22Rv1 (cell line): ENCODE measurements around the gene RGS11.

Experiments used
- ZFX ChIP-seq: fragments of 450-650 bp; IDR thresholded peaks from 2 replicates; pipeline ENCODE4 v1.6.1; 2017; ENCODE audit warnings: antibody characterized with exemption, borderline replicate concordance
- TF ChIP-seq, protein P1 (sequence below): fragments of 450-650 bp; IDR thresholded peaks from 2 replicates; pipeline ENCODE4 v1.5.1; 2017; ENCODE audit warnings: mild to moderate bottlenecking

- TF ChIP-seq, protein P1, sequence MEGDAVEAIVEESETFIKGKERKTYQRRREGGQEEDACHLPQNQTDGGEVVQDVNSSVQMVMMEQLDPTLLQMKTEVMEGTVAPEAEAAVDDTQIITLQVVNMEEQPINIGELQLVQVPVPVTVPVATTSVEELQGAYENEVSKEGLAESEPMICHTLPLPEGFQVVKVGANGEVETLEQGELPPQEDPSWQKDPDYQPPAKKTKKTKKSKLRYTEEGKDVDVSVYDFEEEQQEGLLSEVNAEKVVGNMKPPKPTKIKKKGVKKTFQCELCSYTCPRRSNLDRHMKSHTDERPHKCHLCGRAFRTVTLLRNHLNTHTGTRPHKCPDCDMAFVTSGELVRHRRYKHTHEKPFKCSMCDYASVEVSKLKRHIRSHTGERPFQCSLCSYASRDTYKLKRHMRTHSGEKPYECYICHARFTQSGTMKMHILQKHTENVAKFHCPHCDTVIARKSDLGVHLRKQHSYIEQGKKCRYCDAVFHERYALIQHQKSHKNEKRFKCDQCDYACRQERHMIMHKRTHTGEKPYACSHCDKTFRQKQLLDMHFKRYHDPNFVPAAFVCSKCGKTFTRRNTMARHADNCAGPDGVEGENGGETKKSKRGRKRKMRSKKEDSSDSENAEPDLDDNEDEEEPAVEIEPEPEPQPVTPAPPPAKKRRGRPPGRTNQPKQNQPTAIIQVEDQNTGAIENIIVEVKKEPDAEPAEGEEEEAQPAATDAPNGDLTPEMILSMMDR = no peak
- TF ChIP-seq ZFX = no peak
Observed at GRCh38 chr16:278863-279366, 3.2 kb upstream of the RGS11 start.
